Hematopoietic multipotent progenitor cell treated with erythropoietin and hydrocortisone succinate and interleukin-3 and kit ligand, for 15 days (in vitro differentiated cells): ENCODE data around the gene SLAMF7.
"Not testable (repeated sequence)": the region's sequence is repeated elsewhere in the genome, so short reads cannot be mapped to it uniquely, and the experiment has no call there.

ENCODE experiments used
- DNase-seq: peaks from one replicate; pipeline ENCODE4 v3.0.0-alpha.2; 2015; ENCODE audit warnings: low spot score

The SLAMF7 gene

DNA sequence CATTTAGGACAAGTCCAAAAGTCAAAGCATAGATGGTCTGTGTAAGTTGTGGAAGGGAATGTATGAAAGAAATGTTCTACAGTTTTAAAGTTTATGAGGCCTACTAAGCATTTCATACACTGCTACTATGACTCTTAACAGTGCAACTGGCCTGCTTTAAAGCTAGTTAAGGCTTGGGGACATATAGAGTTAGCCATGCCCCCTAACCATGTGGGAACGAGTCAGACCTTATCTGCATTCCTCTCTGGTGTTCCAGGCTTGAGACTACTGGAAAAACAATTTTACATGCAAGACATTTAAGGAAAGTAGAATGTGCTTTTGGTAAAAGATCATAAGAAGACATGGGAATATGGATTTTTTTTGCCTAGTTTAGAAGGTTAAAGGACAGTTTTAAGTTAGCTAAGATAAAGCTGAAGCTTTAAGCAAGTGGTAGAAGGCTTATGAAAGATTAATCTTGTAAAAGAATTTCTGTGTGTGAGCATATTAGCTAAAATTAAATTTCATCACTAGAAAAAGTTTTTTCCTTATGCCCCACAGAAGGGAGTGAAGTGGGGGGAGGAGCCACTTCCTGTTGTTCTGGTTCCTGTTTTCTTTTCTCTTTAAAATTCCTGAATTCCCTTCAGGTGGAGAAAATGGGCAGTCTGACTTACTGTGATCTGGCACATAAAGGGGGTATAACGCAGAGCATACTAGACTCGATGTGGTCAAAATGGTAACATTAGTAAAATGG lies 18.5 kb upstream of the SLAMF7 start:
- no peak for DNase-seq

DNA sequence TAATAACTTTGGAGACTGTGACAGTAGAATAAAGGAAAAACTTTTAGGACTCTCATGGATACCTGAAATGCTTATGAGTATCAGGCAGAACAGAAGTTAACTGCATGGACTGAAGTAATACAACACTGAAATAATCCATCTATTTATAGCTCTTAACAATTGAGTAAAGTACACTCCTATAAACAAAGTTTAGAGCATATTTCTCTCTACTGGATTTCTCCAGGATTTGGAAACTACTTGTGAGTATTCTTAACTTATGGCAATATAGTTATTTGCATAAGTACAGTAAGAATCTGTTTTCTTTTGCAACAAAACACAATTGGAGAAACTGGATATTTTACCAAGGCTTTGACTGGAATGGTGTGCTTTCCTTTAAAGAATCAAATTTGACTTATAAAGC lies 17.6 kb upstream of the SLAMF7 start:
- no peak for DNase-seq

DNA sequence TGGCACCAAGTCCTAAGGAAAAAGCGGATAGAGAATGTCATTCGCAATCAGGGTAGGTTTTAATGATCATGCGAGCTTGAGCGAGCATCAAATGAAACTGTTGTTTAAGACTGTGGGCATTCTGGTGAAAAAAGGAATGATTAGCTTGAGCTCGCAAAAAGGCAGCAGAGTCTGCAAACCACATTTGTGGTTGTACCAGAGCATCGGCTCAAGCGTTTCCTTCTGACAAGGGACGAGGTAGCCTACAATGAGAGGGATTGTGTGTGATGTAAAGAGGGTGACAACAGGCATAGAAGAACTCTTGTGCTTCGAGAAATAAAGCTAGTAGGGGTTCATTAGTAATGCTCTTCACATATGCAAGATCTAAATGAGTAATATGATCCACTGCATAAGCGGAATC lies 16.3 kb upstream of the SLAMF7 start:
- no peak for DNase-seq

DNA sequence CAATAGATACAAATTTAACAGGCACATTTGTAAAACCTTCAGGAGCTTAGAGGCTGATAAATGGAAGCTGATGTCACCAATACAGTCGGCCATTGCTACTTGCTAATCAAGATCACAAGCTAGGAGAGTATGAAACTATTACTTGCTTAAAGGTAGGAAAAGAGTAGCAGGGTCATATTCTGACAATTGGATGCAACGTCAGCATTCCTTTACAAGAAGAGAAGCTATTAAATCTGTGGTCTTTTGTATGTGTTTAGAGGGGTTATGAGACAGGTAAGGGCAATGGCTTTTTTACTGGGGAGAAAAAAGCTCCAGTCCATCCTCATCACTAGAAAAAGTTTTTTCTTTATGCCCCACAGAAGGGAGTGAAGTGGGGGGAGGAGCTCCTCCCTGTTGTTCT lies 15.7 kb upstream of the SLAMF7 start:
- no peak for DNase-seq

DNA sequence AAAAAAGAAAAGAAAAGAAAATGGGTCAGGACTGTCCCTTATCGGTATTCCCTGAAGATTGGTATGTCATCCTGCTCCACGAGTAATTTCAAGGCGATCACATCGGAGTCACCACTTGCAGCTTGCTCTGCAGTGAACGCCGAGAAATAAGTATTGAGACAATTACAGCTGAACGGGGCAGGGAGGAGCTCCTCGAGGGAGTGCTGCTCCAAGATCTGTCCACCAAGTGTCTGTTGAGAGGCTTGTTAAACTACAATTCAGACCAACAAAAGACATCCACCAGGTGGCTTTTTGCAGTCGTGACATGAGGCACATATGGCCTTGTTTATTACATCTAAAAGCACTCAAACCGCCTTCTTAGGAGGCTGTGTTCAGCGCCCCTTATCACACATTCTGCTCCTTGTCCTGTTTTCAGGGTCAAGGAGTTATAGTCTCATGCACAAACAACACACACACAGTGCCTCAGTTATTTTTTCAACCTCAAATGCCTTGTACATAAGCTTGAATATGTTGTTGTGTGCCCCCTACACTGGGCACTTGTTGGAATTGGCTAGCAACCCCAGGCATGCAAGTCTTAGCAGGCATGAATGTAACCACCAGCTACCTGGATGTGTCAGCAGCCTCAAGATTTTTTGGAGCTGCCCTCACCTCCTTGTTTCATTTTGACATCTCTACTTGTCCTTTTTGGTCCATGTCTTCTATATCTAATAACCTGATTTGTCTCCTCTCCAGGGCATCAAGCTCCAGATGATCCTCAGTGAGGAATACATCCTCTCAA lies 14.4 kb upstream of the SLAMF7 start:
- no peak for DNase-seq

DNA sequence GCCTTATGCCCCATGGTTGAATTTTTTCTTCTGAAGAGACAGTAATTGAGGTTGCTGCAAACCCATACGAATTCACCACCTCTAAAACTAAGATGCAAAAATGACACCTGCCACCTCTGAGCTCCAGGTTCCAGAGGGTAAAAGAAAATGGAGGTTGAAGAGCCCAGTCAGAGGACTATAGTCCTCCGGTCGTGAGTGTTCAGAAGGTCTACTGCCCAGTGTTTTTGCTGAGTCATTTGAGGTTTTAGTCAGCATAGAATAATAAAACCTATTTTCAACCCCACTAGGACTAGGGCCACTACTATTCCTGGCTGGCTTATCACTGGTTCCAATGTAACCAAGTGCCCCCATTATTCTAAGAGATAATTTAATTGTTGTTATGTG lies 12.9 kb upstream of the SLAMF7 start:
- peak; percentile 16 for DNase-seq

DNA sequence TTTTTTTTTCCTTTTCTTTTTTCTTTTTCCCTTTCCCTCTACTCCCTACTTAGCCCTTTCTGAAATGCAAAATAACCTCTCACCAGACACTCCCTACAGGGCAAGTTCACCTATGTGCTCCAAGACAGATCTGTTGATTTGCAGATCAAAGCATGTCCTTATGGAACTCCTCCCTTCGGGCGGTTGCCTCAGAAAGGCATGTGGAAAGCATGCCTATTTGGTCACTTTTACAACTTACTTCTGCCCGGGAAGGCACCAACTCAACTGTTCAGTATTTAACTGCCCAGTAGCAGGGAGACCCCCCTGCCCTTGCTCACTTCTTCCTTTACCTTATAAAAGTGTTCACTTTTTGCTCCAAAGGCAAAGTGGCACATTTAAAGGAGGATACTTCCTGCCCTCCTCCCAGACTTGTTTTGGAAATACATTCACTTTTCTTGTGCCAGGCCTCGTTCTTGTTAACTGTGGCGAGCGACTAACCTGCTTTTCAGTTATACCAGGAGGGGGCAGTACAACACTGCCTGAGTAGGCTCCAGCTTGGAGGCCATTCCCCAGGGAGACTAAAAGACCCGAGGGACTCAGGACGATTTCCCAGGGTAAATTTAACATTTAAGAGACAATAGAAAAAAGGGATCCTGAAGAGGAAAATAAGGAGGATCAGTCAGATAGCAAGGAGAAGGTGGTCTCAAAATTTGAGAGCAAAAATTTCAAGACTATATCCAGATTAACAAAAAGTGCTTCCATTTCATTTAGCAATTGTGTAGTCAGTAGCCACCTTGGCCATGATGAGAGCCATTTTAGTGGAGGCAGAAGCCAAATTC lies 12.3 kb upstream of the SLAMF7 start:
- DNase-seq: peak; percentile 74

DNA sequence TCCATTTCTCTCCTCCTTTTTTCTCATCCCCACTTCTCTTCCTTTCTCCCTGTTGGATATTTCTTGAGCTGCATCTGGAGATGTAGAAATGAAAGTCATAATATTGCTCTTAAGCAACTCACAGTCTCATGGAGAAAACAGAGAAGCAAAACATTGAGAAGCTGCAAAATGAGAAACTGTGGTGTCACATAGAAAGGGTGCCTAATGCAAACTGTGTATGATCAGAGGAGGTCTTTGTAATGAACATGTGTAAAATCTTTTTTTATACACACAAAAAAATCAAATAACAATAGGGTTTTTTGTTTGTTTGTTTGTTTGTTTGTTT lies 11.8 kb upstream of the SLAMF7 start:
- no peak for DNase-seq

DNA sequence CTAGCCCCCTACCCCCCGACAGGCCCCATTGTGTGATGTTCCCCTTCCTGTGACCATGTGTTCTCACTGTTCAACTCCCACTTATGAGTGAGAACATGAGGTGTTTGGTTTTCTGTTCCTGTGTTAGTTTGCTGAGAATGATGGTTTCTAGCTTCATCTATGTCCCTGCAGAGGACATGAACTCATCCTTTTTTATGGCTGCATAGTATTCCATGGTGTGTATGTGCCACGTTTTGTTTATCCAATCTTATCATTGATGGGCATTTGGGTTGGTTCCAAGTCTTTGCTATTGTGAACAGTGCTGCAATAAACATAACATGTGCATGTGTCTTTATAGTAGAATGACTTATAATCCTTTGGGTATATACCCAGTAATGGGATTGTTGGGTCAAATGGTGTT lies 7.5 kb upstream of the SLAMF7 start:
- DNase-seq: not testable (repeated sequence)

DNA sequence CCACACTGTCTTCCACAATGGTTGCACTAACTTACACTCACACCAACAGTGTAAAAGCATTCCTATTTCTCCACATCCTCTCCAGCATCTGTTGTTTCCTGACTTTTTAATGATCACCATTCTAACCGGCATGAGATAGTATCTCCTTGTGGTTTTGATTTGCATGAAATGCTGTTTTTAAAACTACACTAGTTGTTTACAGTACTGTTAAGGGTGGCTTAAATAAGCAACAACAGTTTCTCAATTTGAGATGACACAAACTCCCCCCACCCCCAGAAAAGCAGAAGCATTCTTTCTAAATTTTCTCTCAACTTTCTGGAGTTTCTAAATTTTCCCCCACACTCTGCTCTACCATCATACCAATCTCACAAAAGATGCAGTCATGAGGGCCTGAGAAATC lies 7.1 kb upstream of the SLAMF7 start:
- DNase-seq: no peak

DNA sequence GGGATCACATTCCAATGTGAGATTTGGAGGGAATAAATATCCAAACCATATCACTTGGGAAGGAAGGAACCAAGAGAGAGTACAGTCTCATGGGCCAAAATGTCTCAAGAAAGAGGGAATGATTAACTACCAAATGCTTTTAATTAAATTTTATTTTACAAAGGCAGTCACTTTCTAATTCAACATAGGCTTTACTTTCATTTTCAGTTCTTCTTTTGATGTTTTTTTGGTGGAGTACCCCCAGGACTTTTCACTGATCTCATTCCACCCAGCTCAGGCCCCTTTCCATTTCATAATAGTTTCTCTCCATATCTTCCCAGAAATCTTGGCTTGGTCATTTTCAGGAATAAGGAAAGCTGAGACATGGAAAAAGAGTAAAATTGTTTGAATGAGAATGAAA lies 5.1 kb upstream of the SLAMF7 start:
- DNase-seq: no peak

DNA sequence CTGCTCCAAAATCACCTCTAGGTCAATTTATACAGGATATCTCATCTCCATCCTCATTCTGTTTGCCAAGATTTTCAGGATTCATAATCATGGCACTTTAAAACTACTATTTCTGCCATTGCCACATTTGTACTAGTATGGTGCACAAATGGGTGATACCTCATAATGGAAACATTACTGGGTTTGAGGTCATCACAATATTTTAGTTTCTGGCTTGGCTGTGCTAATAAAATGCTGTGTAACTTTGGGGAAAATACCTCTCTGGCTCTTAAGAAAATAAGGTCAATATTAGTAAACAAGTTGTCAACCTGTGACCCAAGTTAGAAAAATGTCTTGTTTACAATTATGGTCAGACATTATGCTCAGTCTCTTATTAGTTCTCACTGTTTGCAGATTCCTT lies 4.7 kb upstream of the SLAMF7 start:
- no peak for DNase-seq

DNA sequence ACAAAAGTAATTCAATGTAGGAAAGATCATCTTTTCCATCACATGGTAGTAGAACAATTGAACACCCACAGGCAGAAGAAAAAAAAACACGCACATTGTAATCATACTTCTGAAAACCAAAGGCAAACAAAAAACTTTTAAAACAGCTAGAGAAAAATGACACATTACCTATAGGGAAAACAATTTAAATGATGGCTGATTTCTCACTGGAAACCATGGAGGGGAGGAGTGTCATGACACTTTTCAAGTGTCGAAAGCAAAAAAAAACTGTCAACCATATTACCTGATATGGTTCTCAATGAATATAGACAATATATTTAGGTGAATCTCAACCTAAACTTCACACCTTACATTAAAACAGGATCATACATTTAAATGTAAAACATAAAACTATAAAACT lies 776 bp upstream of the SLAMF7 start:
- DNase-seq: no peak

DNA sequence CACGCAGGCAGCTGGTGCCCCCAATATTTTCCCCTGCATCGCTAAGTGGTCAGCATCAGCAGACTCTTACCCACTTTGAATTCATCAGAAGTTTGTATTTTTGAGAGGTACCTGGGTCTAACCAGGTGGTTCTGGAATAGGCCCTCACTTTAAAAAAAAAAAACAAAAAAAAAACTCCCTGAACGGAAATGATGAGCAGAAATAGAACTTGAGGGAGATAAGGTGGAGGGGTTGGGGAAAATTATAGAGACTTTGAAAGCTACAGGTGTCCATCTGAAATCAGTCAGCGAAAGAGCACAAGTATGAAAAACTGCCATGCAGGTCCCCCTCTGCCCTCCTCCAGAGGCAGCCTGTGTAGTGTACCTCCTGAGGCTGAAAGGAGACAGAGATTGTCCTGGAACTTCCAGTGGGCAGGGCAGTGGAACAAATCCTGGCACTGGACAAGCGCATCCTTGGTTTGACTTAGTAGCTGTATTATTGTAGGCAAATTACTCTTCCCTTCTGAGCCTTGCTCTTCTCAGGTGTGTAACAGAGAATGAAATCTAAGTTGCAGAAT lies 1.2 kb downstream of the SLAMF7 start:
- no peak for DNase-seq

DNA sequence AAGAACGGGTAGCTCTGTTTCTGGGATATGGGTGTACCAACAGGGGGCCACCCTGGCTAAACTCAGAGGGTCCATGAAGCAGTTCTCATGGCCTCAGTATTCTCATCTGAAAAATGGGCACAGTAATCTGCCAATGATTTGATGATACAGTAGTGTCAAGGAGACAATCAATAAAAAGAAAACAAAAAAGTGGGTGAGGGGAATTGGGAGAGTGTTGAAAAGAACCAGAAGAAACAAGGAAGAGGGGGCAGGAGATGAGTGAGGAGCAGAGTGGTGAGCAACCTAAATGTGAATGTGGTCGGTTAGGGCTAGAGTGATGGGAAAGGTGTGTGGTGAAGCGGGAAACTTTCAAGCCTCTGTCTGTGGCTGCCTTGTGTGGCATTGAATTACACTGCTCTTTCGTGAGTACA lies 2.0 kb downstream of the SLAMF7 start:
- DNase-seq: no peak

DNA sequence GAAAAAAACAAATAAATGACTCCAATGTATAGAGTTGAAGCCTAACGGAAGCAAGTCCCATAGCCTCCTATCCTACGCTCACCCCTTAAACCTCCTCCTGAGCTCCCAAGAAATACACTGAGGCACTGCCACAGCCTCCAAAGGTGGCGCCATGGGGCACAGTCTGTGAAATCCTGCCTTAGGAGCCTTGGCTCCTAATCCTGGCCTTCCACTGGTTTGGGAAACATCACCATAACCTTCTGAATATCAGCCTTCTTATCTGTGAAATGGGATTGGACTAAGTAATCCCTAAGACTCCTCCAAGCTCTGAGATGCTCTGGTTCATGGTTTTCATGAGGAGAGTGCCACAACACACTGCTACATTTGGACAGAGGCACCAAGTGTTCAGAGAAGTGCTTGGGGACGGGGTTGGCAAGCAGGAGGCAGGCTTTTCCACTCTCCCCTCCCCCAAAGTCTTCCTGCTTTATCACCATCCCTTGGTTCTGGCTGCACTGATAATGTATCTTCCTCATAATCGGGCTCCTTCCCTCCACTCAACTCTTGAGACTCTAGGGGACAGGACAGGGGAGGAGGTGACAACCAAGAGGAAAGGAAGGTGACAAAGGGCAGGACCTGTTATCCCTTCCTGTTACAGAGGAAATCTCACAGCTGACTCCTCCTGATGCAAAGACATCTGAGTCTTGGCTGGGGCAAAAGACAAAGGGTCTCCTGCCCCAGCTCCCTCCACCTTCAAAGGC lies 2.7 kb downstream of the SLAMF7 start:
- DNase-seq: no peak

DNA sequence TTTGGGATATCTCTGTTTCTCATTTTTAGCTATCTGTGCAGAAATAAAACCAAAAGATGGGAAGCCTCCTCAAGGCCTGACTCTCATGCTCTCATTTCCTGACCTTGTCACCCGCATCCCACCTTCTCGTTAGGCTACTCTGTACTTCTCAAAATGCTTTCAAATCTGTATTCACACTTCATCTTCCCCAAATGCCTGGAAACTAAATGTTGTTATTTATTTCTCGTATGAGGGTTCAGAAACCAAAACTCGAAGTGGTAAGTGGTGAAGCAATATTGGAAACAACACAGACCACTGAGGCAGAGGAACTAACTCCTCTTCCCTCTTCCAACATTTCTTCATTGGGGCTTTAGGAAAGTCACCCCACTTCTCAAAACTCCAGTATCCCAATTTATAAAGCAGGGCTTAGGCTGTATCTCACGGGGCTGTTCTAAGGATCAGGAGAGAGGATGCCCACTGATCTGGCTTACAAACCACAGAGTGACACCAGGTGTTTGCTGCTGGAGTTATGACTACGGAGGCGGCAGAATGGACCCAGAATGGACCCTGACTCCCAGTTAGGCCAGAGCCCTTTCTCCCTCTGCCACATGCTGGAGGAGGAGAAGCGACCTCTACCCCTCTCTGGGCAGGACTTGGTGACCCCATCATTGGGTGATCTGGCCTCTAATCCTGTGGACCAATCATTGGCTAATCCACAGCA lies 3.5 kb downstream of the SLAMF7 start:
- no peak for DNase-seq

DNA sequence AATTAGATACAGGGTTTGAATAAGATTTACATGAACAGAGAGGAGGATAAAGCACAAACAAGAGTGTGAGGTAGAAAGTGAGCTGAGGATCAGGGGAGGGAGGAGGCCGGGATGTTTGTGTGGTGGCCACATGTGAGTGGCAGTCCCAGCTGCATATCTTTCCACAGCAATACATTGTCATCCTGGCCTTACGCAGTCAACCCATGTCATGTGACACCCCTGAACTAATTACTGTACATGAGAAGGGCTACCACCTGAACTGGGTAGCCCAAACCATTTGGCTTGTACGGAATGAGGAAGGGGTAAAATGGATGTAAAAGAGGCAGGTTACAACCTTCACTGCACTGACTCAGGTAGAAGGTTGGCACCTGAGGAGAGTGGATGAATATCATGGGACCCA lies 4.2 kb downstream of the SLAMF7 start:
- no peak for DNase-seq

DNA sequence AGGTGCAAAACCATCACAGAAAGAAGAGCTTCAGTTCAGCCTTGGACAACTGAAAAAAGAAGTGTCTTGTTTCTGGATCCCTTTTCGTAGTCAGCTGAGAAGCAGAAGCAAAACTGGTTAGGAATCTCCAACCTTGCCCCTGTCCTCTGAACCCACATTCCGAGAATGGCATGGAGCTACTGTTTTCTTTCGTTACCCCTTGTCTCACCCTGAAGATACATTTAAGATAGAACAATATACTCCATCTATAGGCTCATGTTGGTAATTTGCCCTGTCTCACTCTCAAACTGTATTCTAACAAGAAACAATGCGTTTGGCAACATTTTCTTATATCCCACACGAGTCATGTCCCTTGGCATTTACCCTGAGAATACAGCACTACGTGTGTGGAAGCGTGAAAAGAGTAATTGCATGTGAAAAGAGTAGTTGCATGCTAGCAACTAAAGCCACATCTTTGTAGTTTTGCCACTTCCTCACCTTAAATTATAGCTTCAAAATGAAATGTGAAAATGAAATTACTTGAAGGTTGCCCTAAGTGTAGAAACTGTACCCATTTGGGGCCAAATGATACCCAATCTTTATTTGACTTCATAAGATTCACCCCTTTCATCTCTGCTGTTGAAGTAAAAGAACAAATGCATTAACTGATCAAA lies 5.3 kb downstream of the SLAMF7 start:
- no peak for DNase-seq

DNA sequence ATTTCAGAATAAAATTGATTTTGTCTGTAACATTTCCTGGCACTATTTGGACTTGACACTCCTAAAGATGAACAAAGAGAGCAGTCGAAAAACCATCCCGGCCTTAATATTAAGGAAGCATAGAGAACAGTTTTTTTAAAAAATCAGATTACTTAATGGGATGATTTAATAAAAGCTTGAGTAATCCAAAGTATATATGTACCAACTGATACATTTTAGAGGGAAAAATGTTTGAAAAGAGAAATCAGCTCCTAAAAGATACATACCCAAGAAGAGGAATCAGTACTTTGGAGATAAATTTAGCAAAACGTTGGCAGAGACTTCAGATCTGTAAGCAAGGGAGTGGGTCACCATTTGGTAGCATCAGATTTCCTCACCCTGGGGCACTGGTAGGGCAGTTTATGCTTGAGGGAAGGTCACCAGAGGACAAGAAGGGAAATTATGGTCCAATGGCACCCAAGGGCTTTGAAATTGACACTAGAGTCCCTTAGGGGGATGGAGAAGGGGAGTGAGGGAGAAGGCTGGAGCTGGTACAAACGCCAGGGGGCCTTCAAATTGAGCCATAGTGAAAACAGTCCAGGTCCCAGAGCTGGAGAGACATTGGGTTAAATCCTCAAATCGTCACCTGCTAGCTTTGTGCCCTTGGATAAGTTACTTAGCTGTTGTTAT lies 5.9 kb downstream of the SLAMF7 start:
- no peak for DNase-seq
